Superior temporal gyrus (tissue), 1 donor: Measurements from ENCODE around the gene CUEDC1.

Experiments used
- DNase-seq: peaks from one replicate; pipeline ENCODE4 v3.0.0-alpha.2; 2016; ENCODE audit errors: extremely low spot score

CUEDC1 gene

GRCh38 chr17:57957886-57958285 lies 2.7 kb upstream of the CUEDC1 start:
- no peak for DNase-seq

GRCh38 chr17:57957120-57957850 lies 2.1 kb upstream of the CUEDC1 start:
- DNase-seq: no peak

- peak; percentile 11 for DNase-seq
Measured at GRCh38 chr17:57956291-57957119, 1.3 kb upstream of the CUEDC1 start.

- peak; percentile 56 for DNase-seq
Measured at GRCh38 chr17:57954397-57955182, 622 bp downstream of the CUEDC1 start.

GRCh38 chr17:57953705-57954396 lies 1.4 kb downstream of the CUEDC1 start:
- DNase-seq: peak; percentile 10

- DNase-seq: no peak
Measured at GRCh38 chr17:57953219-57953618, 2.0 kb downstream of the CUEDC1 start.

- DNase-seq: peak; percentile 28
Measured at GRCh38 chr17:57949649-57950048, 5.6 kb downstream of the CUEDC1 start.

- DNase-seq: peak; percentile 73
Measured at GRCh38 chr17:57948555-57949420, 6.4 kb downstream of the CUEDC1 start.

- no peak for DNase-seq
Measured at GRCh38 chr17:57948169-57948554, 7.0 kb downstream of the CUEDC1 start.

- DNase-seq: no peak
Measured at GRCh38 chr17:57947369-57947768, 7.8 kb downstream of the CUEDC1 start.

GRCh38 chr17:57946798-57947358 lies 8.3 kb downstream of the CUEDC1 start:
- peak; percentile 79 for DNase-seq

- DNase-seq: peak; percentile 64
Measured at GRCh38 chr17:57945996-57946797, 9.0 kb downstream of the CUEDC1 start.

GRCh38 chr17:57944908-57945307 lies 10.3 kb downstream of the CUEDC1 start:
- no peak for DNase-seq

GRCh38 chr17:57943645-57944044 lies 11.6 kb downstream of the CUEDC1 start:
- DNase-seq: peak; percentile 33

GRCh38 chr17:57943140-57943539 lies 12.1 kb downstream of the CUEDC1 start:
- DNase-seq: peak; percentile 22

GRCh38 chr17:57941384-57942370 lies 13.5 kb downstream of the CUEDC1 start:
- peak; percentile 53 for DNase-seq

GRCh38 chr17:57940653-57941329 lies 14.4 kb downstream of the CUEDC1 start:
- peak; percentile 60 for DNase-seq

- peak; percentile 57 for DNase-seq
Measured at GRCh38 chr17:57940231-57940630, 15.0 kb downstream of the CUEDC1 start.
